Adrenal gland (tissue), 5 donors: ENCODE data around the gene EPM2A.

Experiments used
- POLR2A ChIP-seq, 2 donors: fragments of 450-650 bp; IDR thresholded peaks; one replicate each; pipeline ENCODE4 v1.6.1; 2017; ENCODE audit warnings: antibody characterized with exemption in 2 of 2, mild to moderate bottlenecking in 2 of 2, moderate library complexity in 1 of 2
- TF ChIP-seq, protein P1 (sequence below), 6 experiments: fragments of 450-650 bp in 4 of 6; fragments of 200-600 bp in 2 of 6; sonication (generic) in 1 of 6; IDR thresholded peaks; 1 replicate in 5 of 6; 2 replicates in 1 of 6; pipeline versions ENCODE4 v1.5.1 to v1.8.0; 2016 to 2021; ENCODE audit warnings: antibody characterized with exemption in 6 of 6, mild to moderate bottlenecking in 2 of 6, moderate library complexity in 1 of 6
- donor health status: DM: no; HTN: no; CAD: no.

DNA sequence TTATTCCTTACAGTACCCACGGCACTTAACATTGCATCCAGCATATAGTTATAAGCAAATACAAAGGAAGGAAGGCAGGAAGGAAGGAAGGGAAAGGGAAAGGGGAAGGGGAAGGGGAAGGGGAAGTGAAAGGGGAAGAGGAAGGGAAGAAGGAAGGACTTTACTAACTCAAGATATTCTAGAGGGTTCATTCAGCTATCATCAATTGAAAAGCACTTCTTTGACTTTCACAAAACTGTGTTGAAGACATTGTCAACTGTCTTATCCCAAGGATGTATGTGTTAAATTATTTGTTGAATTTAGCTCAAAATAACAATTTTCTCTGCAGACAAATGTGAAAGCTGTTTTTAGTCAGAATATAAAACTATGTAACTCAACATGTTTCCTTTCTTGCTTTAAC is 87.7 kb downstream of the EPM2A start:
- TF ChIP-seq, protein P1, sequence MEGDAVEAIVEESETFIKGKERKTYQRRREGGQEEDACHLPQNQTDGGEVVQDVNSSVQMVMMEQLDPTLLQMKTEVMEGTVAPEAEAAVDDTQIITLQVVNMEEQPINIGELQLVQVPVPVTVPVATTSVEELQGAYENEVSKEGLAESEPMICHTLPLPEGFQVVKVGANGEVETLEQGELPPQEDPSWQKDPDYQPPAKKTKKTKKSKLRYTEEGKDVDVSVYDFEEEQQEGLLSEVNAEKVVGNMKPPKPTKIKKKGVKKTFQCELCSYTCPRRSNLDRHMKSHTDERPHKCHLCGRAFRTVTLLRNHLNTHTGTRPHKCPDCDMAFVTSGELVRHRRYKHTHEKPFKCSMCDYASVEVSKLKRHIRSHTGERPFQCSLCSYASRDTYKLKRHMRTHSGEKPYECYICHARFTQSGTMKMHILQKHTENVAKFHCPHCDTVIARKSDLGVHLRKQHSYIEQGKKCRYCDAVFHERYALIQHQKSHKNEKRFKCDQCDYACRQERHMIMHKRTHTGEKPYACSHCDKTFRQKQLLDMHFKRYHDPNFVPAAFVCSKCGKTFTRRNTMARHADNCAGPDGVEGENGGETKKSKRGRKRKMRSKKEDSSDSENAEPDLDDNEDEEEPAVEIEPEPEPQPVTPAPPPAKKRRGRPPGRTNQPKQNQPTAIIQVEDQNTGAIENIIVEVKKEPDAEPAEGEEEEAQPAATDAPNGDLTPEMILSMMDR (IDR thresholded peaks at IDR 0.05): no peak
- TF ChIP-seq POLR2A (IDR thresholded peaks at IDR 0.05): no peak
